K562 (cell line): ENCODE measurements around the gene SH3D19. TPM values are rescaled to one million over a fixed set of nuclear protein-coding genes. Genes with fewer than 3 reads are reported as not detected.

ENCODE experiments used
- CC2D1A ChIP-seq: fragments of 450-650 bp; IDR thresholded peaks from 2 replicates; pipeline ENCODE4 v1.6.1; 2017; ENCODE audit warnings: mild to moderate bottlenecking
- CLOCK ChIP-seq: fragments of 250-450 bp; sonication (Bioruptor Pico); IDR thresholded peaks from 2 replicates; pipeline ENCODE4 v1.4.0; 2020; ENCODE audit warnings: mild to moderate bottlenecking, moderate library complexity, borderline replicate concordance
- MCM3 ChIP-seq: fragments of 450-650 bp; IDR thresholded peaks from 2 replicates; pipeline ENCODE4 v1.6.1; 2016
- RCOR1 ChIP-seq, 2 experiments: IDR thresholded peaks; 2 replicates each; pipeline ENCODE4 v1.6.1; 2012; ENCODE audit warnings: low read depth in 2 of 2, low read length in 2 of 2, borderline replicate concordance in 1 of 2, improper control_type of control experiment in 1 of 2
- ZBTB40 ChIP-seq, 2 experiments: fragments of 450-650 bp in 1 of 2; sonication (generic) in 1 of 2; formaldehyde crosslinking in 1 of 2; IDR thresholded peaks; 2 replicates each; pipeline versions ENCODE4 v1.7.1 to v1.9.0; 2016 to 2022; ENCODE audit warnings: inconsistent platforms in 1 of 2, mild to moderate bottlenecking in 1 of 2, missing genetic modification reagents in 1 of 2
- ZFP30 ChIP-seq: fragments of 250-450 bp; sonication (Bioruptor Pico); IDR thresholded peaks from 2 replicates; pipeline ENCODE4 v1.8.0; 2022; ENCODE audit warnings: moderate library complexity, mild to moderate bottlenecking, inconsistent platforms, borderline replicate concordance
- ZMIZ1 ChIP-seq, 2 experiments: fragments of 150-350 bp in 1 of 2; IDR thresholded peaks; 2 replicates each; pipeline ENCODE4 v1.6.1; 2012 to 2016; ENCODE audit warnings: low read depth in 2 of 2, low read length in 2 of 2, mild to moderate bottlenecking in 1 of 2, moderate library complexity in 1 of 2
- polyA plus RNA-seq, 8 experiments: library from polyadenylated mRNA; depleted of rRNA in 4 of 8; stranded (reverse) in 5 of 8; unstranded in 3 of 8; fragments of >200 nt; fragmentation: Nextera tagmentation in 2 of 8; fragmentation: Illumina TruSeq in 1 of 8; extraction: Ambion mirVana in 2 of 8; extraction: Trizol in 1 of 8; gene quantifications; 2 replicates each; pipeline versions ENCODE4 v1.2.1 to v1.2.3, GENCODE V29; 2011 to 2014; ENCODE audit warnings: inconsistent platforms in 1 of 8, missing spikeins in 1 of 8
- total RNA-seq, 7 experiments: library from RNA; depleted of rRNA in 6 of 7; stranded (reverse); fragments of >200 nt in 6 of 7; fragmentation: Illumina TruSeq in 2 of 7; extraction: Trizol in 2 of 7; gene quantifications; 2 replicates each; pipeline versions ENCODE4 v1.2.1 to v1.2.3, GENCODE V29; 2011 to 2021; ENCODE audit warnings: low replicate concordance in 1 of 7
- TF ChIP-seq, protein P1 (sequence below): IDR thresholded peaks from 2 replicates; pipeline ENCODE4 v1.6.1; 2014; ENCODE audit warnings: antibody characterized with exemption

The SH3D19 gene
- total and polyA plus RNA-seq, 9 of the 15 experiments (the other 6 are each of a cell fraction or from before 2014, with no cell fraction given) = 0.42 to 2.2 (median 1.1) TPM; not detected in 6

DNA sequence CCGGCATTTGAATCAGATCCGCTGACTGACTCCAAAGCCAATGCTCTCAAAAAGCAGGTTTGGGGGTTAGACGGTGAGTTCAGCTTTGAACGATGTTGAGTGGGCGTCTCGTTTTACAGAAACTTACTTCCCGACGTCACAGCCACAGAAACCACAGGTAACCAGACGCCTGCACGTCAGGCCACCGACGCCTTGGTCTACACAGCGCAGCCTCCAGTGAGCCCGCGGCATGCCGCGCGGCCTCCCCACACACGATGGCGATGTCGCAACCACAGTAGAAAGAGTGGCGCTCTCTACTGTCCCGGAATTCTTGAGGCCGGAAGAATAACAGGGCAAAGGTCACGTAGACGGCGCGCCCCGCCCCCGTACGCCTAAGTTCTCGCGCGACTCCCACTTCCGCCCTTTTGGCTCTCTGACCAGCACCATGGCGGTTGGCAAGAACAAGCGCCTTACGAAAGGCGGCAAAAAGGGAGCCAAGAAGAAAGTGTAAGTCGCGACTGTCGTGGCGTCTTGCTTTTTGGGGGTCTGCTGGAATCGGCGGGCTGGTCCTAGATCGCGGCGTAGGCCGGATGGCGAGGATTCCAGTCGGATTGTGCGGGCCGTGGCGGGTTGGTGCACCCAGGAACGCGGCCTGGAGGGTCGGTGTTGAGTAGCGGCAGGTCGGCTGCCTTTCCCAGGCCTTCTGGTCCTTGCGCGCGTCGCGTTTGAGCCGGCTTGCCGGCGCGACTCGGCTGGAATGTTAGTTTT, 226.0 kb downstream of the SH3D19 start, which contains the start of gene RPS3A (continued):
- TF ChIP-seq ZMIZ1 (IDR thresholded peaks at IDR 0.05; ENCODE audit: low read depth in 2 of 2, low read length in 2 of 2) = peak in 1 of 2 experiments; percentile 27; a peak in 2 of 4 replicates
- TF ChIP-seq CC2D1A = peak; percentile 81
- TF ChIP-seq ZBTB40 (IDR thresholded peaks at IDR 0.05) = peak; percentile 95
- TF ChIP-seq ZBTB40 (CRISPR knock-in tag; IDR thresholded peaks at IDR 0.05) = peak; percentile 56
- no peak for TF ChIP-seq MCM3
- no peak for TF ChIP-seq CLOCK (CRISPR knock-in tag)
- peak; percentile 23 to 52; a peak in 3 of 4 replicates for TF ChIP-seq RCOR1 (IDR thresholded peaks at IDR 0.05; ENCODE audit: borderline replicate concordance in 1 of 2, low read depth in 2 of 2, low read length in 2 of 2)
- TF ChIP-seq ZFP30 (CRISPR knock-in tag) = no peak
- TF ChIP-seq, protein P1, sequence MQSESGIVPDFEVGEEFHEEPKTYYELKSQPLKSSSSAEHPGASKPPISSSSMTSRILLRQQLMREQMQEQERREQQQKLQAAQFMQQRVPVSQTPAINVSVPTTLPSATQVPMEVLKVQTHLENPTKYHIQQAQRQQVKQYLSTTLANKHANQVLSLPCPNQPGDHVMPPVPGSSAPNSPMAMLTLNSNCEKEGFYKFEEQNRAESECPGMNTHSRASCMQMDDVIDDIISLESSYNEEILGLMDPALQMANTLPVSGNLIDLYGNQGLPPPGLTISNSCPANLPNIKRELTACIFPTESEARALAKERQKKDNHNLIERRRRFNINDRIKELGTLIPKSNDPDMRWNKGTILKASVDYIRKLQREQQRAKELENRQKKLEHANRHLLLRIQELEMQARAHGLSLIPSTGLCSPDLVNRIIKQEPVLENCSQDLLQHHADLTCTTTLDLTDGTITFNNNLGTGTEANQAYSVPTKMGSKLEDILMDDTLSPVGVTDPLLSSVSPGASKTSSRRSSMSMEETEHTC = no peak
